Adrenal gland (tissue), 5 donors: ENCODE results near the gene CHD3.

ENCODE experiments used
- CTCF ChIP-seq, 6 experiments: fragments of 450-650 bp in 4 of 6; fragments of 200-600 bp in 2 of 6; sonication (generic) in 1 of 6; IDR thresholded peaks; 1 replicate in 5 of 6; 2 replicates in 1 of 6; pipeline versions ENCODE4 v1.5.1 to v1.8.0; 2016 to 2021; ENCODE audit warnings: antibody characterized with exemption in 6 of 6, mild to moderate bottlenecking in 2 of 6, moderate library complexity in 1 of 6
- POLR2A ChIP-seq, 2 donors: fragments of 450-650 bp; IDR thresholded peaks; one replicate each; pipeline ENCODE4 v1.6.1; 2017; ENCODE audit warnings: antibody characterized with exemption in 2 of 2, mild to moderate bottlenecking in 2 of 2, moderate library complexity in 1 of 2
- donor health status: DM: no; HTN: no; CAD: no.

DNA sequence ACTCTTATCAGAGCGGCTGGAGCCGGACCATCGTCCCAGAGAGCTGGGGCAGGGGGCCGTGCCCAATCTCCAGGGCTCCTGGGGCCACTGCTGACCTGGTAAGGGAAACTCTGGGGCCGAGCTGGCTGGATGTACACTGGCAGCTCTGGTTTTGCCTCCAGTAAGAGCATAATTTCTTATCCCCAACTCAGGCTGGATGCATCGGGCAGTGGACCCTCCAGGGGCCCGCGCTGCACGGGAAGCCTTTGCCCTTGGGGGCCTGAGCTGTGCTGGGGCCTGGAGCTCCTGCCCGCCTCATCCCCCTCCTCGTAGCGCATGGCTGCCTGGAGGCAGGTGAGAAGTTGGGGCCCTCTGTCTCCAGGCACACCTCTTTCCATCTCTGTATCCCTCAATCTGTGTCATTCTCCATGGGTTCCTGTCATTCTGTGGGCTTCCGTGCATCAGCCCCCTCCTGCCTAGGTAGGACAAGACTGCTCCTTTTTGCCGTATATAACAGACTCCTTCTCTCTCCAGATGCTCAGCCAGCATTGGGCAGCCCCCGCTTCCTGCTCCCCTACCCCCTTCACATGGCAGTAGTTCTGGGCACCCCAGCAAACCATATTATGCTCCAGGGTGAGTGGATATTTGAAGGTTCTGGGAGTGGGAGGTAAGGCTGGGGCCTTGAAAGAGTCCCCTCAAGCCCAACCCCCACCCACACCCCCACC lies 43.1 kb upstream of the CHD3 start:
- TF ChIP-seq CTCF (IDR thresholded peaks at IDR 0.05) = no peak
- no peak for TF ChIP-seq POLR2A (IDR thresholded peaks at IDR 0.05)
